ENCODE data around the gene MOB2.

The MOB2 gene

DNA sequence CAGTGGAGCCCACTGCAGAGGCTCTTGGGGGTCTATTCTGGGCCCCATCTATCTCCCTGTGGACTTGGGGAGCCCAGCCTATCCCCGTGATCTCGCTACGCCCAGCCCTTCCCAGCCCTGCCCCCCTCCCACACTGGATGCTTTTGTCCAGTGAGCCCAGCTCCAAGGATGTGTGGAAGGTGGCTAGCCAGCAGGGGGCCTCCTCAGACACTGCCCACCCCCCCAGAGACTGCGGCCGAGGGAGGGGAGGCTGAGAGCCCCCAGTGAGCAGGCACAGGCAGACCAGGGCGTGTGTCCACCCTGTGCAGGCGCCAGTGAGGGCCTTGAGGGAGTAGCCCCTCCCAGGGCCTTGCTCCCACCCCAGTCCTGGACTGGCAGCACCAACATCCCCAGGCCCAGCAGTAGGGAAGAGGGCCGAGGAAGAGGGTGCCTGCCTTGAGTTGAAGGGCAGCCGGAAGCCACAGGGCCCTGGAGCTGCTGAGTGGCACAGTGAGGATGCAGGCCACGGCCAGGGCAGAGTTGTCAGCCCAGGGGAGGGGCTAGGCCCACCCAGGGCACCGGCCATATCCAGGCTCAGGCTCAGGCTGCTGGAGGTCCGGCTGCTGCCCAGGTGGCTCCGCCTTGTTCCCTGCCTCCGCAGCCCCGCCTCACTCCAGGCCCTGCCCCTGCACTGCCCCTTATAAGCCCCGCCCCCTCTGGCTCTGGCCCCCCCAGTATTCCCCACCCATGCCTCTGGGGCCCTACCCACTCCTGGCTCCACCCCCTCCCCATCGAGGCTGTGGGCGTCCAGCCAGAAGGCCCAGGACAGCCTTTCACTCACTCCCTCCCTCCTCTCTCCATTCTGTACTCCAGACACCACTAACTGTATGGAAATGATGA is 28.0 kb downstream of the MOB2 start:
- peak; percentile 71 for DNase-seq
- H3K4me3 ChIP-seq (ENCODE audit: low read depth, low read length) = no peak overlapping the region
- no peaks in the 10 kb centered on the region for H3K36me3 ChIP-seq
- TF ChIP-seq, protein P1, sequence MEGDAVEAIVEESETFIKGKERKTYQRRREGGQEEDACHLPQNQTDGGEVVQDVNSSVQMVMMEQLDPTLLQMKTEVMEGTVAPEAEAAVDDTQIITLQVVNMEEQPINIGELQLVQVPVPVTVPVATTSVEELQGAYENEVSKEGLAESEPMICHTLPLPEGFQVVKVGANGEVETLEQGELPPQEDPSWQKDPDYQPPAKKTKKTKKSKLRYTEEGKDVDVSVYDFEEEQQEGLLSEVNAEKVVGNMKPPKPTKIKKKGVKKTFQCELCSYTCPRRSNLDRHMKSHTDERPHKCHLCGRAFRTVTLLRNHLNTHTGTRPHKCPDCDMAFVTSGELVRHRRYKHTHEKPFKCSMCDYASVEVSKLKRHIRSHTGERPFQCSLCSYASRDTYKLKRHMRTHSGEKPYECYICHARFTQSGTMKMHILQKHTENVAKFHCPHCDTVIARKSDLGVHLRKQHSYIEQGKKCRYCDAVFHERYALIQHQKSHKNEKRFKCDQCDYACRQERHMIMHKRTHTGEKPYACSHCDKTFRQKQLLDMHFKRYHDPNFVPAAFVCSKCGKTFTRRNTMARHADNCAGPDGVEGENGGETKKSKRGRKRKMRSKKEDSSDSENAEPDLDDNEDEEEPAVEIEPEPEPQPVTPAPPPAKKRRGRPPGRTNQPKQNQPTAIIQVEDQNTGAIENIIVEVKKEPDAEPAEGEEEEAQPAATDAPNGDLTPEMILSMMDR (IDR thresholded peaks at IDR 0.05; ENCODE audit: low read depth, low read length) = no peak
- no peaks in the 10 kb centered on the region for H3K27me3 ChIP-seq
- no peaks in the 10 kb centered on the region for H3K9me3 ChIP-seq
- H3K4me1 ChIP-seq = no peaks in the 10 kb centered on the region

DNA sequence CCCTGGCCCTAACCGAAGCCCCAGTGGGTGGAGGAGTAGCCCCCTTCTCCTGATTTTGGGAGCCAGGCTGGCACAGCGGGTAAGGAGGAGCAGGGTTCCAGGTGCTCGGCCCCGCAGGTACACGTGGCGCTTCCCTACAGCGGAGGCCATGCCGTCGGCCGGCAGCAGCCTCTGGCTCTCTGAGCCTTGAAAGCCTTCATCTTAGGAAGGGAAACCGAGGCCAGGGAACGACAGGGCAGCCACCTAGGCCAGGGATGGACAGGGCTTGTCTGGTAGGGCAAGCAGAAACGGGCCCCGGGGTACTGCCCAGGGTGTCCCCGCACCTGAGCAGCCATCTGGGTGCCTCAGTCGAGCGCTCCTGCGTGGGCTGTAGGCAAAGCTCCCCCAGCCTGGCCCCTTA is 28.7 kb downstream of the MOB2 start:
- H3K27me3 ChIP-seq = no peaks in the 10 kb centered on the region
- DNase-seq = no peak
- H3K9me3 ChIP-seq = no peaks in the 10 kb centered on the region
- H3K4me3 ChIP-seq (ENCODE audit: low read depth, low read length) = no peak overlapping the region
- H3K36me3 ChIP-seq = no peaks in the 10 kb centered on the region
- H3K4me1 ChIP-seq = no peaks in the 10 kb centered on the region
- TF ChIP-seq, protein P1 (IDR thresholded peaks at IDR 0.05; ENCODE audit: low read depth, low read length) = no peak

DNA sequence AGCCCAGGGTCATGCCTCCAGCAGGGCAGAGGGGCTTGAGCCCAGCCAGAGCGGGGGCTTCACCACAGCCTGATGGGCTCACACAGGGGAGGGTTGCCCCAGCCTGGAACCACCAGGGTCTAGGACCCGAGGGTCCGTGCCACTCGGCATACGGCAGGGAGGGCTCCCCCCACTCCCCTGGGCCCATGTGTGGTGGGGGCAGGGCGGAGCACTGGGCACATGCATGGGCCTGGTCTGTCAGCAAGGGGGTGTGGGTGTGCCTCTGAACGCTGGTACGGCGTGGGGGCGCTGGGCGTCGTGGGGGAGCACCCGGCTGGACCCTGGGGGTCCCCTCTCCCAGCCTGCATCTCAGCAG is 29.3 kb downstream of the MOB2 start:
- no peaks in the 10 kb centered on the region for H3K9me3 ChIP-seq
- no peak overlapping the region for H3K4me3 ChIP-seq (ENCODE audit: low read depth, low read length)
- TF ChIP-seq, protein P1 (IDR thresholded peaks at IDR 0.05; ENCODE audit: low read depth, low read length) = no peak
- H3K27me3 ChIP-seq = no peaks in the 10 kb centered on the region
- no peaks in the 10 kb centered on the region for H3K4me1 ChIP-seq
- H3K36me3 ChIP-seq = no peaks in the 10 kb centered on the region
- no peak for DNase-seq

DNA sequence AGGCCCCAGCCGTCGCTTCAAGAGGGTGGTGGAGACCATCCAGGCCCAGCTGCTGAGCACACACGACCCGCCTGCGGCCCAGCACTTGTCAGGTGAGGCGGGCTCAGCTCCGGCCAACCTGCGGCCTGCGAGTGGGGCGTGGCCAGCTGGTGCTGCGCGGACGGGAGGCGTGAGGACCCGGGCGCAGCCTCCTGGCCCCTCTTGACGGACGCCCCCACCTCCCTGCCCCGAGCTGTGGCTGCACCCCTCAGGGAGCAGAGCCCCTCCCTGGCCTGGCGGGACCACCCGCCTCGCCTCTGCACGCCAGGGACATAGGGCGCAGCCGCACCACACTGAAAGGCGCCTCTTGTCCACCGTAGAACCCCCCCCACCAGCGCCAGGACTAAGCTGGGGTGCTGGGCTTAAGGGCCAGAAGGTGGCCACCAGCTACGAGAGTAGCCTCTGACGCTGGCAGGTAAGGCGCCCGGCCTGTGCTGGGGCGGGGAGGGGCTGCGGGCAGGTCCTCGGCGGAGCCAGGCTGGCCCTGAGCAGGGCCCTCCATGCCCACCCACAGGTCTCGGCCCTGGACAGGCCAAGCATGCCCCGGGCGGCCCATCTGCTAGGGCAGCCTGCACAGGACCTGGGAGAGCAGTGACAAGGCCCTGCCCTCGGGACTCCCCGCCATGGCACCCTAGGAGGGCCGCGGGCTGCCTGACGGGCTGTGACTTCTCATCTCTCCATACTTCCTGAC is 29.8 kb downstream of the MOB2 start:
- no peaks in the 10 kb centered on the region for H3K4me1 ChIP-seq
- TF ChIP-seq, protein P1 (IDR thresholded peaks at IDR 0.05; ENCODE audit: low read depth, low read length) = no peak
- DNase-seq = no peak
- H3K4me3 ChIP-seq (ENCODE audit: low read depth, low read length) = no peak overlapping the region
- no peaks in the 10 kb centered on the region for H3K27me3 ChIP-seq
- no peaks in the 10 kb centered on the region for H3K9me3 ChIP-seq
- no peaks in the 10 kb centered on the region for H3K36me3 ChIP-seq

DNA sequence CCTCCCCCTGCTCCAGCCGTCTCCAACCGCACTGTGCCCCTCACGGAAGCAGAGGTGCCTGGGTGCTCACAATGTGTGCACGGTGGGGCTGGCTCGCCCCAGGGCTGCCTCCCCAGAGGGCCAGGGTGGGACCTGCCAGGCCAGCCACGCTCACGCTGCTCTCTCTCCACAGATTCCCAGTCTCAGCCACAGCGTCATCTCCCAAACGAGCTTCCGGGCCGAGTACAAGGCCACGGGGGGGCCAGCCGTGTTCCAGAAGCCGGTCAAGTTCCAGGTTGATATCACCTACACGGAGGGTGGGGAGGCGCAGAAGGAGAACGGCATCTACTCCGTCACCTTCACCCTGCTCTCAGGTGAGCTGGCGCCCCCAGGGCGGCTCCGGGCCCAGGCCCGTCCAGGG is 30.4 kb downstream of the MOB2 start:
- H3K4me1 ChIP-seq = no peaks in the 10 kb centered on the region
- no peaks in the 10 kb centered on the region for H3K9me3 ChIP-seq
- TF ChIP-seq, protein P1 (IDR thresholded peaks at IDR 0.05; ENCODE audit: low read depth, low read length) = no peak
- no peaks in the 10 kb centered on the region for H3K27me3 ChIP-seq
- no peaks in the 10 kb centered on the region for H3K36me3 ChIP-seq
- H3K4me3 ChIP-seq (ENCODE audit: low read depth, low read length) = no peak overlapping the region
- no peak for DNase-seq

DNA sequence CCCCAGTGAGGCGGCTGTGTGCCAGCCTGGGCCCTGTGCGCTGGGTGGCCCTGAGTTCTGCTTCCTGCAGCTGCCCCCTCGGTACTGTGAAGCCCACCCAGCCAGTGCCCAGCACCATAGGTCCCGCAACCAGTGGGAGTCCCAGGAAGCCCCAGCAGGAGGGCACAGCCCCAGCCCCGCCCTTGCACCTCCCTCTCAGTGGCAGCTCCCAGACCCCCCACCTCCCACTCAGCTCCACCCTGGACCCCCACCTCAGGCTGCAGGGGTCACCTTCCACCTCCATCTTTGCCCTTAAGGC is 30.9 kb downstream of the MOB2 start:
- DNase-seq = no peak
- Histone ChIP-seq H3K4me1 (no peaks in the 10 kb centered on the region), H3K27me3 (no peaks in the 10 kb centered on the region), H3K36me3 (no peaks in the 10 kb centered on the region), H3K9me3 (no peaks in the 10 kb centered on the region), H3K4me3 (ENCODE audit: low read depth, low read length) (no peak overlapping the region)
- TF ChIP-seq, protein P1 (IDR thresholded peaks at IDR 0.05; ENCODE audit: low read depth, low read length) = no peak

Data from BE2C (cell line).